ENCODE results near the gene FRMD8. TPM values are rescaled to one million over a fixed set of nuclear protein-coding genes. Genes with fewer than 3 reads are reported as not detected.

Gene FRMD8
- total and polyA plus RNA-seq, 9 of the 15 experiments (the other 6 are each of a cell fraction or from before 2014, with no cell fraction given), result 4.5 to 54.5 (median 15.8) TPM

DNA sequence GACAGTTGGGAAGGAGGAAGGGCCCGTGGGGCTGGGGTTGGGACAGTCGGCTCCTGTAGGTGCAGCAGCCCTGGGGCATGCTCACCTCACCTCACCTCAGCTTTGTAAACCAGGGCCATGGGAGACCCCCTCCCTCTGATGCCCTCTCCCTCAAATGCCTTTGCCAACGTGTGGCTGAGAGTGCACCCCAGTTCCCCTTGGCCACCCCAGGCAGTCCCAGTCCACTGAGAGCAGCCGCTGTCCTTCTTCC lies 31.9 kb downstream of the FRMD8 start (continued):
- TF ChIP-seq, protein P1, sequence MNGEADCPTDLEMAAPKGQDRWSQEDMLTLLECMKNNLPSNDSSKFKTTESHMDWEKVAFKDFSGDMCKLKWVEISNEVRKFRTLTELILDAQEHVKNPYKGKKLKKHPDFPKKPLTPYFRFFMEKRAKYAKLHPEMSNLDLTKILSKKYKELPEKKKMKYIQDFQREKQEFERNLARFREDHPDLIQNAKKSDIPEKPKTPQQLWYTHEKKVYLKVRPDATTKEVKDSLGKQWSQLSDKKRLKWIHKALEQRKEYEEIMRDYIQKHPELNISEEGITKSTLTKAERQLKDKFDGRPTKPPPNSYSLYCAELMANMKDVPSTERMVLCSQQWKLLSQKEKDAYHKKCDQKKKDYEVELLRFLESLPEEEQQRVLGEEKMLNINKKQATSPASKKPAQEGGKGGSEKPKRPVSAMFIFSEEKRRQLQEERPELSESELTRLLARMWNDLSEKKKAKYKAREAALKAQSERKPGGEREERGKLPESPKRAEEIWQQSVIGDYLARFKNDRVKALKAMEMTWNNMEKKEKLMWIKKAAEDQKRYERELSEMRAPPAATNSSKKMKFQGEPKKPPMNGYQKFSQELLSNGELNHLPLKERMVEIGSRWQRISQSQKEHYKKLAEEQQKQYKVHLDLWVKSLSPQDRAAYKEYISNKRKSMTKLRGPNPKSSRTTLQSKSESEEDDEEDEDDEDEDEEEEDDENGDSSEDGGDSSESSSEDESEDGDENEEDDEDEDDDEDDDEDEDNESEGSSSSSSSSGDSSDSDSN (IDR thresholded peaks at IDR 0.05; ENCODE audit: borderline replicate concordance in 1 of 2, low read depth in 2 of 2, low read length in 2 of 2), result no peak
- TF ChIP-seq RBM17 (IDR thresholded peaks at IDR 0.05; ENCODE audit: borderline replicate concordance, low read depth, low read length) (no peak), ERF (CRISPR knock-in tag; IDR thresholded peaks at IDR 0.05) (peak; percentile 30), RBM22 (IDR thresholded peaks at IDR 0.05; ENCODE audit: low read depth, low read length, poor library complexity, severe bottlenecking) (no peak), ZSCAN32 (CRISPR knock-in tag; IDR thresholded peaks at IDR 0.05) (no peak), ZBTB7A (IDR thresholded peaks at IDR 0.05; ENCODE audit: borderline replicate concordance, control insufficient read depth, low read depth, low read length) (no peak; the same call in 1 of the 2 replicates), ZFP36 (IDR thresholded peaks at IDR 0.05; ENCODE audit: low read depth, low read length, partially characterized antibody) (no peak), MECOM (CRISPR knock-in tag; IDR thresholded peaks at IDR 0.05) (no peak), RBM39 (optimal IDR thresholded peaks at IDR 0.05; ENCODE audit: low read depth, low read length) (no peak), PCBP2 (IDR thresholded peaks at IDR 0.05; ENCODE audit: low read depth, low read length, poor library complexity, severe bottlenecking) (no peak), ZNF354B (CRISPR knock-in tag; IDR thresholded peaks at IDR 0.05) (no peak), TAF9B (IDR thresholded peaks at IDR 0.05; ENCODE audit: partially characterized antibody) (no peak), CTBP1 (IDR thresholded peaks at IDR 0.05; ENCODE audit: borderline replicate concordance) (no peak; the same call in 1 of the 2 replicates), RAD21 (CRISPR knock-in tag; conservative IDR thresholded peaks at IDR 0.05 in 1 of 2, IDR thresholded peaks at IDR 0.05 in 1 of 2) (peak in 1 of 2 experiments; percentile 18; a peak in 1 of 4 replicates), ZFP30 (CRISPR knock-in tag; IDR thresholded peaks at IDR 0.05; ENCODE audit: borderline replicate concordance) (no peak)
- TF ChIP-seq, protein P2, sequence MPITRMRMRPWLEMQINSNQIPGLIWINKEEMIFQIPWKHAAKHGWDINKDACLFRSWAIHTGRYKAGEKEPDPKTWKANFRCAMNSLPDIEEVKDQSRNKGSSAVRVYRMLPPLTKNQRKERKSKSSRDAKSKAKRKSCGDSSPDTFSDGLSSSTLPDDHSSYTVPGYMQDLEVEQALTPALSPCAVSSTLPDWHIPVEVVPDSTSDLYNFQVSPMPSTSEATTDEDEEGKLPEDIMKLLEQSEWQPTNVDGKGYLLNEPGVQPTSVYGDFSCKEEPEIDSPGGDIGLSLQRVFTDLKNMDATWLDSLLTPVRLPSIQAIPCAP (CRISPR knock-in tag; IDR thresholded peaks at IDR 0.05; ENCODE audit: borderline replicate concordance), result no peak
- TF ChIP-seq, protein P3, sequence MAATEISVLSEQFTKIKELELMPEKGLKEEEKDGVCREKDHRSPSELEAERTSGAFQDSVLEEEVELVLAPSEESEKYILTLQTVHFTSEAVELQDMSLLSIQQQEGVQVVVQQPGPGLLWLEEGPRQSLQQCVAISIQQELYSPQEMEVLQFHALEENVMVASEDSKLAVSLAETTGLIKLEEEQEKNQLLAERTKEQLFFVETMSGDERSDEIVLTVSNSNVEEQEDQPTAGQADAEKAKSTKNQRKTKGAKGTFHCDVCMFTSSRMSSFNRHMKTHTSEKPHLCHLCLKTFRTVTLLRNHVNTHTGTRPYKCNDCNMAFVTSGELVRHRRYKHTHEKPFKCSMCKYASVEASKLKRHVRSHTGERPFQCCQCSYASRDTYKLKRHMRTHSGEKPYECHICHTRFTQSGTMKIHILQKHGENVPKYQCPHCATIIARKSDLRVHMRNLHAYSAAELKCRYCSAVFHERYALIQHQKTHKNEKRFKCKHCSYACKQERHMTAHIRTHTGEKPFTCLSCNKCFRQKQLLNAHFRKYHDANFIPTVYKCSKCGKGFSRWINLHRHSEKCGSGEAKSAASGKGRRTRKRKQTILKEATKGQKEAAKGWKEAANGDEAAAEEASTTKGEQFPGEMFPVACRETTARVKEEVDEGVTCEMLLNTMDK (IDR thresholded peaks at IDR 0.05; ENCODE audit: borderline replicate concordance, insufficient read depth, low read depth, low read length, poor library complexity, severe bottlenecking), result no peak
- TF ChIP-seq, protein P4, sequence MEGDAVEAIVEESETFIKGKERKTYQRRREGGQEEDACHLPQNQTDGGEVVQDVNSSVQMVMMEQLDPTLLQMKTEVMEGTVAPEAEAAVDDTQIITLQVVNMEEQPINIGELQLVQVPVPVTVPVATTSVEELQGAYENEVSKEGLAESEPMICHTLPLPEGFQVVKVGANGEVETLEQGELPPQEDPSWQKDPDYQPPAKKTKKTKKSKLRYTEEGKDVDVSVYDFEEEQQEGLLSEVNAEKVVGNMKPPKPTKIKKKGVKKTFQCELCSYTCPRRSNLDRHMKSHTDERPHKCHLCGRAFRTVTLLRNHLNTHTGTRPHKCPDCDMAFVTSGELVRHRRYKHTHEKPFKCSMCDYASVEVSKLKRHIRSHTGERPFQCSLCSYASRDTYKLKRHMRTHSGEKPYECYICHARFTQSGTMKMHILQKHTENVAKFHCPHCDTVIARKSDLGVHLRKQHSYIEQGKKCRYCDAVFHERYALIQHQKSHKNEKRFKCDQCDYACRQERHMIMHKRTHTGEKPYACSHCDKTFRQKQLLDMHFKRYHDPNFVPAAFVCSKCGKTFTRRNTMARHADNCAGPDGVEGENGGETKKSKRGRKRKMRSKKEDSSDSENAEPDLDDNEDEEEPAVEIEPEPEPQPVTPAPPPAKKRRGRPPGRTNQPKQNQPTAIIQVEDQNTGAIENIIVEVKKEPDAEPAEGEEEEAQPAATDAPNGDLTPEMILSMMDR (IDR thresholded peaks at IDR 0.05 in 2 of 3, conservative IDR thresholded peaks at IDR 0.05 in 1 of 3; ENCODE audit: insufficient read depth in 2 of 3, low read depth in 1 of 3, low read length in 3 of 3), result no peak
- TF ChIP-seq, protein P5, sequence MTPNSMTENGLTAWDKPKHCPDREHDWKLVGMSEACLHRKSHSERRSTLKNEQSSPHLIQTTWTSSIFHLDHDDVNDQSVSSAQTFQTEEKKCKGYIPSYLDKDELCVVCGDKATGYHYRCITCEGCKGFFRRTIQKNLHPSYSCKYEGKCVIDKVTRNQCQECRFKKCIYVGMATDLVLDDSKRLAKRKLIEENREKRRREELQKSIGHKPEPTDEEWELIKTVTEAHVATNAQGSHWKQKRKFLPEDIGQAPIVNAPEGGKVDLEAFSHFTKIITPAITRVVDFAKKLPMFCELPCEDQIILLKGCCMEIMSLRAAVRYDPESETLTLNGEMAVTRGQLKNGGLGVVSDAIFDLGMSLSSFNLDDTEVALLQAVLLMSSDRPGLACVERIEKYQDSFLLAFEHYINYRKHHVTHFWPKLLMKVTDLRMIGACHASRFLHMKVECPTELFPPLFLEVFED (CRISPR knock-in tag; conservative IDR thresholded peaks at IDR 0.05), result 0 out of 2 replicates have a peak, but pooled peaks have one; percentile 11

Data from K562 (cell line).